Osteoblast (primary cell): ENCODE results near the gene PABPC1L. TPM values are rescaled to one million over a fixed set of nuclear protein-coding genes. Genes with fewer than 3 reads are reported as not detected.

Experiments used
- DNase-seq: peaks from one replicate; pipeline ENCODE4 v3.0.0; 2011; ENCODE audit warnings: low spot score, mixed read lengths; ENCODE audit not compliant: insufficient read length; ENCODE audit errors: missing footprints
- H2AFZ ChIP-seq: 2 replicates; pipeline ENCODE4 v1.6.0; 2011; ENCODE audit warnings: mild to moderate bottlenecking, low read length
- H3K27ac ChIP-seq: 2 replicates; pipeline ENCODE4 v1.5.1; 2011; ENCODE audit warnings: mild to moderate bottlenecking, low read depth, low read length, moderate library complexity
- H3K27me3 ChIP-seq: 2 replicates; pipeline ENCODE4 v1.6.0; 2012; ENCODE audit warnings: mild to moderate bottlenecking, control low read depth, inconsistent platforms, low read length, moderate library complexity; ENCODE audit not compliant: insufficient read depth
- H3K36me3 ChIP-seq: 2 replicates; pipeline ENCODE4 v1.5.1; 2011; ENCODE audit warnings: mild to moderate bottlenecking, low read length, control low read depth, moderate library complexity; ENCODE audit not compliant: insufficient read depth
- H3K4me1 ChIP-seq: 2 replicates; pipeline ENCODE4 v1.5.1; 2011; ENCODE audit warnings: mild to moderate bottlenecking, low read length, control low read depth, moderate library complexity; ENCODE audit not compliant: insufficient read depth
- H3K4me2 ChIP-seq: 2 replicates; pipeline ENCODE4 v1.6.0; 2011; ENCODE audit warnings: mild to moderate bottlenecking, low read length; ENCODE audit not compliant: insufficient read depth
- H3K4me3 ChIP-seq: fragments of 200-600 bp; sonication (generic); 3 replicates; pipeline ENCODE4 v1.5.1; 2012; ENCODE audit warnings: mild to moderate bottlenecking, low read length, inconsistent platforms; ENCODE audit not compliant: insufficient read depth
- H3K79me2 ChIP-seq: 2 replicates; pipeline ENCODE4 v1.6.0; 2012; ENCODE audit warnings: mild to moderate bottlenecking, low read length, control low read depth, inconsistent platforms; ENCODE audit not compliant: insufficient read depth
- H3K9me3 ChIP-seq: 2 replicates; pipeline ENCODE4 v1.5.1; 2011; ENCODE audit warnings: low read depth, low read length, control low read depth
- H4K20me1 ChIP-seq: 2 replicates; pipeline ENCODE4 v1.6.0; 2012; ENCODE audit warnings: mild to moderate bottlenecking, low read length, control low read depth; ENCODE audit not compliant: insufficient read depth
- total RNA-seq: library from RNA; depleted of rRNA; stranded (reverse); fragments of >200 nt; gene quantifications from 2 replicates; pipeline ENCODE4 v1.2.3, GENCODE V29; 2012
- TF ChIP-seq, protein P1 (sequence below): IDR thresholded peaks from 2 replicates; pipeline ENCODE4 v1.5.1; 2011; ENCODE audit warnings: mild to moderate bottlenecking, low read depth, low read length, moderate library complexity; ENCODE audit errors: extremely low read depth

The PABPC1L gene
- total RNA-seq, 1 donor, result 15.6 TPM

DNA sequence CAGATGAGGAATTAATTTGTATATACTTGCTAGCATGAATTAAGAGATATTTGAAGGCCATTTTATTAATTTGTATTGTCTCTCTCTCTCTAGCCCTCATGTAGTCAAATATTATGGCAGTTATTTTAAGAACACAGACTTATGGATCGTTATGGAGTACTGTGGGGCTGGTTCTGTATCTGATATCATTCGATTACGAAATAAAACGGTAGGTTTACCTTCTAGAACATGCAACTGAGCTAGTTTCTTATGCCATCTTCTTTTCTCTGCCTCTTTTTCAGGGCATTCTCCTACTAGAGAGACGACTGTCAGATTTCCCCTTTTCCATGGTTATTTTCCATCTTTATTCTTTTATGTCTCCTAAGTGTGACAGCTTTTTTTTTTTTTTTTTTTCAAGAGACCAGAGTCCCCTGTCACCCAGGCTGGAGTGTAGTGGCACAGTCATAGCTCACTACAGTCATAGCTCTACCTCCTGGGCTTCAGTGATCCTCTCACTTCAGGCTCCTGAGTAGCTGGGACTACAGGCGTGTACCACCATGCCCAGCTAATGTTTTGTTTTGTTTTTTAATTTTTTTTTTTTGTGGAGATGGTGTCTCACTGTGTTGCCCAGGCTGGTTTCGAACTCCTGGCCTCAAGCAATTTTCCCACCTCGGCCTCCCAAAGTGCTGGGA lies 72.0 kb downstream of the PABPC1L start:
- TF ChIP-seq, protein P1, sequence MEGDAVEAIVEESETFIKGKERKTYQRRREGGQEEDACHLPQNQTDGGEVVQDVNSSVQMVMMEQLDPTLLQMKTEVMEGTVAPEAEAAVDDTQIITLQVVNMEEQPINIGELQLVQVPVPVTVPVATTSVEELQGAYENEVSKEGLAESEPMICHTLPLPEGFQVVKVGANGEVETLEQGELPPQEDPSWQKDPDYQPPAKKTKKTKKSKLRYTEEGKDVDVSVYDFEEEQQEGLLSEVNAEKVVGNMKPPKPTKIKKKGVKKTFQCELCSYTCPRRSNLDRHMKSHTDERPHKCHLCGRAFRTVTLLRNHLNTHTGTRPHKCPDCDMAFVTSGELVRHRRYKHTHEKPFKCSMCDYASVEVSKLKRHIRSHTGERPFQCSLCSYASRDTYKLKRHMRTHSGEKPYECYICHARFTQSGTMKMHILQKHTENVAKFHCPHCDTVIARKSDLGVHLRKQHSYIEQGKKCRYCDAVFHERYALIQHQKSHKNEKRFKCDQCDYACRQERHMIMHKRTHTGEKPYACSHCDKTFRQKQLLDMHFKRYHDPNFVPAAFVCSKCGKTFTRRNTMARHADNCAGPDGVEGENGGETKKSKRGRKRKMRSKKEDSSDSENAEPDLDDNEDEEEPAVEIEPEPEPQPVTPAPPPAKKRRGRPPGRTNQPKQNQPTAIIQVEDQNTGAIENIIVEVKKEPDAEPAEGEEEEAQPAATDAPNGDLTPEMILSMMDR, result no peak
- Histone ChIP-seq H3K4me2 (no peak overlapping the region), H3K4me3 (no peak overlapping the region), H3K9me3 (no peaks in the 10 kb centered on the region), H2AFZ (no peak overlapping the region), H3K79me2 (peaks cover 3% of the 10 kb centered on the region), H3K4me1 (peaks cover 12% of the 10 kb centered on the region), H3K27ac (no peak overlapping the region), H4K20me1 (no peaks in the 10 kb centered on the region), H3K36me3 (peaks cover 42% of the 10 kb centered on the region), H3K27me3 (no peaks in the 10 kb centered on the region)
- no peak for DNase-seq

DNA sequence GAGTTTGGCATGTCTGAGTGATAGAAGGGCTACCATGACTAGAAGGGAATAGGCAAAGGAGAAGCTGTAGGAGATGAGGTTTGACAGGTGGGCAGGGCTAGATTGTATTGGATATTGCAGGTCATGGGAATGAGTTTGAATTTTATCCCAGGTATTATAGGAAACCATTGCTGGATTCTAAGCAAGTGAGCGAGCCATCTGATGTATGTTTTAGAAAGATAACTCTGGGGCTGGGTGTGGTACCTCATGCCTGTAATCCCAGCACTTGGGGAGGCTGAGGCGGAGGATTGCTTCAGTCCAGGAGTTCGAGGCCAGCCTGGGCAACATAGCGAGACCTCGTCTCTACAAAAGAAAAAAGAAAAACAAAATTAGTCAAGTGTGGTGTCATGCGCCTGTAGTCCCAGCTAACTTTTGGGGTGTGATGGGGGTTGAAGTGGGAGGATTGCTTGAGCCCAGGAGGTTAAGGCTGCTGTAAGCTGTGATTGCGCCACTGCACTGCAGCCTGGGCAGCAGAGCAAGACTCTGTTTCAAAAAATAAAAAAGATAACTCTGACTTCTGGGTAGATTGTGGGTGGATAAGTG lies 73.3 kb downstream of the PABPC1L start:
- Histone ChIP-seq H2AFZ (no peak overlapping the region), H3K79me2 (peaks cover 3% of the 10 kb centered on the region), H3K4me1 (peaks cover 12% of the 10 kb centered on the region), H3K36me3 (peaks cover 49% of the 10 kb centered on the region), H3K9me3 (no peaks in the 10 kb centered on the region), H3K4me2 (no peak overlapping the region), H3K4me3 (no peak overlapping the region), H4K20me1 (no peaks in the 10 kb centered on the region), H3K27ac (no peak overlapping the region), H3K27me3 (no peaks in the 10 kb centered on the region)
- TF ChIP-seq, protein P1, result no peak
- no peak for DNase-seq

DNA sequence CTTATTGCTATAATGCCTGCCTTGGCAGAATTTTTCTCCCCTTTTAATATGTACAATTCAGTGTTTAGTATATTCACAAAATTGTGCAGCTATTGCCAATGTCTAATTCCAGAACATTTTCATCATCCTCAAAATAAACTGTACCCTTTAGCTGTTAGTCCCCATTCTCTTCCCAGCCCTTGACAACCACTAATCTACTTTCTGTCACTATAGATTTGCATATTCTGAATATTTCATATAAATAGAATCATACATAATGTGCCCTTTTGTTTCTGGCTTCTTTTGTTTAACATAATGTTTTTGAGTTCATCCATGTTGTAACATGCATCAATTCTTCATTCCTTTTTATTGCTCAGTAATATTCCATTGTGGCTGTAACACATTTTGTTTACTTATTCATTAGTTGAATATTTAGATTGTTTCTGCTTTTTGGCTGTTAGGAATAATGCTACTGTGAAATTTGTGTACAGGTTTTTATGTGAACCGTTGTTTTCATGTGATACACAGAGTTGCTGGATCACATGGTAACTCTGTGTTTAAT lies 78.8 kb downstream of the PABPC1L start:
- Histone ChIP-seq H3K4me3 (no peak overlapping the region), H3K36me3 (peaks cover 27% of the 10 kb centered on the region), H3K4me1 (peaks cover 24% of the 10 kb centered on the region), H3K9me3 (no peaks in the 10 kb centered on the region), H2AFZ (no peak overlapping the region), H3K79me2 (peaks cover 35% of the 10 kb centered on the region), H3K4me2 (no peak overlapping the region), H3K27me3 (no peaks in the 10 kb centered on the region), H4K20me1 (no peaks in the 10 kb centered on the region), H3K27ac (no peak overlapping the region)
- TF ChIP-seq, protein P1, result no peak
- DNase-seq, result no peak

Other genes starting within 250 kb of the PABPC1L start
- gene CCN5, start 194.7 kb upstream of the PABPC1L start, total RNA-seq, result 520 and 687 TPM in 2 replicates
- 81.3 and 121 TPM in 2 replicates for gene KCNK15, start 164.2 kb upstream of the PABPC1L start, total RNA-seq
- 0.29 and 0.36 TPM in 2 replicates for gene RIMS4, start 99.5 kb upstream of the PABPC1L start, total RNA-seq
- 121 and 135 TPM in 2 replicates for gene YWHAB, start 24.4 kb upstream of the PABPC1L start, total RNA-seq
- 16.3 and 18.3 TPM in 2 replicates for gene TOMM34, start 50.3 kb downstream of the PABPC1L start, total RNA-seq
- 33.3 and 33.7 TPM in 2 replicates for gene STK4, start 56.5 kb downstream of the PABPC1L start, total RNA-seq
- 0.59 and 1.1 TPM in 2 replicates for gene KCNS1, start 191.1 kb downstream of the PABPC1L start, total RNA-seq
- not detected in 2 replicates for gene WFDC5, start 205.1 kb downstream of the PABPC1L start, total RNA-seq
- not detected in 2 replicates for gene WFDC12, start 214.4 kb downstream of the PABPC1L start, total RNA-seq